Endothelial cell of umbilical vein (primary cell): Measurements from ENCODE around the gene TMTC1. TPM values are rescaled to one million over a fixed set of nuclear protein-coding genes. Genes with fewer than 3 reads are reported as not detected.

Experiments
- BruUV-seq: library from RNA; stranded (reverse); fragments of 400-500 nt; replicated peaks from 2 replicates; lab custom pipeline; 2021; lab: Mats Ljungman, UMichigan
- CTCF ChIA-PET: fragments of 300-600, 350-600 bp; sonication (Branson Sonifier 250); formaldehyde crosslinking; loops from one replicate; lab custom pipeline; 2021; ENCODE audit warnings: antibody characterized with exemption, inconsistent platforms; lab: Charles Lee
- POLR2A ChIA-PET: fragments of 300-600, 350-600 bp; sonication (Branson Sonifier 250); formaldehyde crosslinking; loops from one replicate; lab custom pipeline; 2021; ENCODE audit warnings: antibody characterized with exemption, inconsistent platforms; lab: Charles Lee
- DNase-seq: peaks from one replicate; pipeline ENCODE4 v3.0.0-alpha.2; 2011; ENCODE audit warnings: low read depth, low spot score
- FAIRE-seq: peaks from 2 replicates; lab custom pipeline; 2011; peaks lifted over from hg19 to GRCh38; lab: Jason Lieb, UNC
- H2AFZ ChIP-seq: 2 replicates; pipeline ENCODE4 v1.6.0; 2012; ENCODE audit warnings: low read depth, low read length, control low read depth, inconsistent platforms
- H3K27ac ChIP-seq: 2 replicates; pipeline ENCODE4 v1.5.1; 2011; ENCODE audit warnings: low read depth, mild to moderate bottlenecking, control low read depth, low read length, moderate library complexity; ENCODE audit not compliant: insufficient read depth
- H3K27me3 ChIP-seq, 2 experiments: 2 replicates each; pipeline versions ENCODE4 v1.6.0 to v1.6.1; 2011; ENCODE audit warnings: low read length in 2 of 2, mixed read lengths in 1 of 2; ENCODE audit not compliant: control insufficient read depth in 2 of 2, insufficient read depth in 2 of 2
- H3K36me3 ChIP-seq, 2 experiments: 2 replicates in 1 of 2; 3 replicates in 1 of 2; pipeline ENCODE4 v1.5.1; 2011; ENCODE audit warnings: low read length in 2 of 2, mild to moderate bottlenecking in 1 of 2, moderate library complexity in 1 of 2; ENCODE audit not compliant: control insufficient read depth in 2 of 2, insufficient read depth in 2 of 2; ENCODE audit errors: extremely low read depth in 1 of 2
- H3K4me1 ChIP-seq: 3 replicates; pipeline ENCODE4 v1.5.1; 2011; ENCODE audit warnings: mild to moderate bottlenecking, low read length; ENCODE audit not compliant: control insufficient read depth, insufficient read depth; ENCODE audit errors: extremely low read depth
- H3K4me2 ChIP-seq: 2 replicates; pipeline ENCODE4 v1.6.1; 2011; ENCODE audit warnings: low read length, control low read depth, mixed read lengths; ENCODE audit not compliant: insufficient read depth
- H3K4me3 ChIP-seq, 3 experiments: fragments of 200-600 bp in 1 of 3; sonication (generic), shearing (Covaris generic) in 1 of 3; replicated peaks in 1 of 3; 2 replicates each; pipeline ENCODE4 v1.5.1; 2011 to 2016; ENCODE audit warnings: control low read depth in 3 of 3, low read length in 3 of 3, mild to moderate bottlenecking in 2 of 3, inconsistent platforms in 1 of 3, low read depth in 1 of 3, moderate library complexity in 1 of 3; ENCODE audit not compliant: insufficient read depth in 1 of 3
- H3K79me2 ChIP-seq: 2 replicates; pipeline ENCODE4 v1.6.0; 2012; ENCODE audit warnings: low read length, inconsistent platforms; ENCODE audit not compliant: control insufficient read depth, insufficient read depth
- H3K9ac ChIP-seq: replicated peaks from 2 replicates; pipeline ENCODE3; 2011; ENCODE audit warnings: low read length, control low read depth; ENCODE audit not compliant: insufficient read depth; ENCODE audit errors: extremely low read depth
- H3K9me1 ChIP-seq: replicated peaks from 3 replicates; pipeline ENCODE4 v1.6.0; 2011; ENCODE audit warnings: mild to moderate bottlenecking, low read length; ENCODE audit not compliant: control insufficient read depth, insufficient read depth; ENCODE audit errors: extremely low read depth
- H3K9me3 ChIP-seq: replicated peaks from 2 replicates; pipeline ENCODE4 v1.5.1; 2012; ENCODE audit warnings: low read length, inconsistent platforms; ENCODE audit not compliant: control insufficient read depth, insufficient read depth
- H4K20me1 ChIP-seq: replicated peaks from 2 replicates; pipeline ENCODE3; 2011; ENCODE audit warnings: mild to moderate bottlenecking, low read length; ENCODE audit not compliant: control insufficient read depth, insufficient read depth; ENCODE audit errors: extremely low read depth
- FOS ChIP-seq: IDR thresholded peaks from 2 replicates; pipeline ENCODE4 v1.6.1; 2011; ENCODE audit warnings: mild to moderate bottlenecking, low read length, moderate library complexity, borderline replicate concordance; ENCODE audit not compliant: insufficient read depth
- JUN ChIP-seq: IDR thresholded peaks from 2 replicates; pipeline ENCODE4 v1.6.1; 2011; ENCODE audit warnings: borderline replicate concordance, low read depth; ENCODE audit not compliant: insufficient read length, insufficient read depth
- POLR2A ChIP-seq: IDR thresholded peaks from 2 replicates; pipeline ENCODE4 v1.6.1; 2012; ENCODE audit warnings: low read depth, mild to moderate bottlenecking, control low read depth, low read length
- POLR2AphosphoS5 ChIP-seq: IDR thresholded peaks from 2 replicates; pipeline ENCODE4 v1.6.1; 2012; ENCODE audit warnings: low read depth, mild to moderate bottlenecking, control low read depth, low read length, moderate library complexity; ENCODE audit not compliant: insufficient read depth
- dilution Hi-C: fragments of 300-500 bp; cut with MboI; formaldehyde crosslinking; loops from one replicate; pipeline ENCODE4 v1.15.0; 2019; ENCODE audit warnings: low sequenced_read_pairs; ENCODE audit not compliant: extremely low pct_ligation_motif_present
- intact Hi-C: fragments of 100-400 bp; cut with micrococcal nuclease; formaldehyde crosslinking; loops from one replicate; pipeline ENCODE4 v1.10.0; 2022
- polyA plus RNA-seq, 4 experiments: library from polyadenylated mRNA; depleted of rRNA in 3 of 4; stranded (reverse) in 3 of 4; unstranded in 1 of 4; fragments of >200 nt; gene quantifications; 2 replicates each; pipeline versions ENCODE4 v1.2.1 to v1.2.3, GENCODE V29; 2011 to 2012; ENCODE audit warnings: missing spikeins in 1 of 4
- total RNA-seq: library from RNA; stranded (reverse); gene quantifications from 2 replicates; pipeline ENCODE4 v1.2.3, GENCODE V29; 2021

The TMTC1 gene
- total and polyA plus RNA-seq, 2 donors (not counting 3 experiments of a cell fraction or from before 2014, with no cell fraction given), result 5.4 to 5.9 TPM

DNA sequence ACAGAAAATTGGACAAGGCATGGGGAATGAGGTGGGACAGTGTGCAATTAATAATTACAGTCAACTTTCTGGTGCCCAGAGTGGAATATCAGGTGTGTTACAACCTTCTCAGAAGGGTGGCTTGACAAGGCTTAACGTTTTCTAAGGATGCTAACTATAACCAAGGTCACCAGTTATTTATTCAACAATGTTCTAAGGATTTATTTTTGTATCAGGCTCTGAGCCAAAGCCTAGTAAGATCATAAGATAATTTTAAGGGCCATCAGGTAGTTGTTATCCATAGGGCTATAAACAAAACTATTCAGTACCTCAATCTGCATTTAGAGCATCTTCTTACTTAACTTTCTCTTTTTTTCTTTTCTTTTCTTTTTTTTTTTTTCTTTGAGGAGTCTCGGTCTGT is 134.0 kb downstream of the TMTC1 start:
- no TSS peak for BruUV-seq
- no peak overlapping the region for H3K4me3 ChIP-seq
- H3K9me3 ChIP-seq, result no peaks in the 10 kb centered on the region
- no peak for FAIRE-seq
- intact Hi-C loops (no loop called here), dilution Hi-C loops (no loop called here)
- H3K79me2 ChIP-seq, result no peaks in the 10 kb centered on the region
- no peak overlapping the region for H2AFZ ChIP-seq
- ChIA-PET POLR2A (no interaction called here), CTCF (no interaction called here)
- no peaks in the 10 kb centered on the region for H3K9me1 ChIP-seq
- H3K36me3 ChIP-seq, result no peaks in the 10 kb centered on the region
- no peak for DNase-seq
- no peaks in the 10 kb centered on the region for H3K4me1 ChIP-seq
- no peak overlapping the region for H3K27ac ChIP-seq
- TF ChIP-seq JUN, result no peak
- no peak for TF ChIP-seq POLR2A
- no peak for TF ChIP-seq POLR2AphosphoS5
- no peaks in the 10 kb centered on the region for H3K27me3 ChIP-seq
- no peak overlapping the region for H3K9ac ChIP-seq
- H3K4me2 ChIP-seq, result no peak overlapping the region
- no peaks in the 10 kb centered on the region for H4K20me1 ChIP-seq

DNA sequence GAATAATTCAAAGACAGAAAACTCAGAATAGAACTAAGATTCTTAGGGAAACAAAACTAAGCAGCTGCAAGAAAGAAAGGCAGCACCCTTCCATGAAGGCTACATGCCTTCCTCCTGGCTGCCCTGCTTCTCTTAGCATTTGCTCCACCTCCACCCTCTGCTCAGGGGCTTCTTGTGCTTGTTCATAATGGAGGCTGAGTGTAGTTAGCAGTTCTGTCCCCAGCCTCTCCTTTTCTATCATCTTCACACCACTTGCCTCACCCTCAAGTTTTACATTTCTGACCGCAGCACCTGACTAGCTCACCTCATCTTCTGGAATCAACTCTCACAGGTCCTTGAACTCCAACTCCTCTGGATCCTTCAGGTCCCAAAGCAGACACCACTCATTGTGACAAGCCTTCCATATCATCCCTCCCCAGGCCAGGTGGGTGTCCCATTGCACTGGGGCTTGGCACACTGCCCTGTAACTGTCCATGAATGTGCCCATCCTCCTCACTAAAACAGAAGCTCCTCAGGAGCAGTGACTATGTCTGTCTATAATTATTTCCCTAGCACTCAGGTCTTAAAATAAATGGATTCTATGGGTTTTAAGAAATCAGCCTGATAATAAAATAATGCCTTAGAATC is 139.1 kb downstream of the TMTC1 start:
- no TSS peak for BruUV-seq
- no peaks in the 10 kb centered on the region for H3K27me3 ChIP-seq
- no peak overlapping the region for H3K4me3 ChIP-seq
- H3K9me3 ChIP-seq, result no peaks in the 10 kb centered on the region
- DNase-seq (no peak), FAIRE-seq (no peak)
- no peaks in the 10 kb centered on the region for H3K4me1 ChIP-seq
- POLR2A ChIA-PET, result no interaction called here
- H3K79me2 ChIP-seq, result no peaks in the 10 kb centered on the region
- H3K9me1 ChIP-seq, result no peaks in the 10 kb centered on the region
- H3K36me3 ChIP-seq, result no peaks in the 10 kb centered on the region
- no peak overlapping the region for H3K4me2 ChIP-seq
- intact Hi-C loops (no loop called here), dilution Hi-C loops (no loop called here)
- TF ChIP-seq FOS, result no peak
- H2AFZ ChIP-seq, result no peak overlapping the region
- CTCF ChIA-PET, result interaction anchor here (0.7 kb wide), 1 partner anchor 17 kb away, joined by 3 read pairs; no protein-coding TSS in a partner anchor
- no peak overlapping the region for H3K27ac ChIP-seq
- no peaks in the 10 kb centered on the region for H4K20me1 ChIP-seq
- no peak overlapping the region for H3K9ac ChIP-seq
